Measurements from ENCODE around the gene FARP1. TPM values are rescaled to one million over a fixed set of nuclear protein-coding genes. Genes with fewer than 3 reads are reported as not detected.

FARP1 gene
- total RNA-seq, 1 experiment from 2014 or later: 96.6 TPM

DNA sequence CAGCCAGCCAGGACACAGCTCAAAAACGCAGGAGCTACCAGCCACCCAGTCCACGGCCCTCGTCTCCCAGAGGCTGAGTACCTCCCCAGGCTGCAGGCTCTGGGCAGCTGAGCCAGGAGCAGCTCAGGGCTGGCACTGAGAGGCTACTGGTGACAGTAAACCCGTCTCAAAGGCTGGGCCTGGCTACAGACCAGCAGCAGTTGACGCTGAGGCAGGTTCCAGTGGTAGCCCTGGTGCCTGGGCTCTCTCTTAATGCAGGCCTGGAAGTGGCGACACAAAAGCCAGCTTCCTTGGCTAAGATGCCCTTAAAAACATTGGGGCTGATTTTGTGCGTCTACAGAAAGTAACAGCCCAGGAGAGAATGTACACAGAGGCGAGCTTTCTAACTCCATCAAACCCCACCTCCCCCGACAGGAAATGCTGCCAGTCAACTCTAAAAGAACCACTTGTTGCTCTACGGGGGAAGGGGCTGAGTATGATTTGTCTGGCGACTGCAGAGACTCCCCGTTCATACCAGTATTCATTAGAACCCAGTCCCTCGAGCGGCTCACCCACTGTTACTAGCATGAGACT, 307.7 kb downstream of the FARP1 start (continued):
- TF ChIP-seq EMX1 (CRISPR knock-in tag; IDR thresholded peaks at IDR 0.05) (no peak), ZNF671 (CRISPR knock-in tag; IDR thresholded peaks at IDR 0.05) (no peak), SMAD3 (CRISPR knock-in tag; IDR thresholded peaks at IDR 0.05; ENCODE audit: borderline replicate concordance) (no peak), ZNF232 (CRISPR knock-in tag; IDR thresholded peaks at IDR 0.05) (no peak), RORB (CRISPR knock-in tag; IDR thresholded peaks at IDR 0.05) (no peak), ATF1 (CRISPR knock-in tag; IDR thresholded peaks at IDR 0.05) (no peak)
- TF ChIP-seq, protein P1, sequence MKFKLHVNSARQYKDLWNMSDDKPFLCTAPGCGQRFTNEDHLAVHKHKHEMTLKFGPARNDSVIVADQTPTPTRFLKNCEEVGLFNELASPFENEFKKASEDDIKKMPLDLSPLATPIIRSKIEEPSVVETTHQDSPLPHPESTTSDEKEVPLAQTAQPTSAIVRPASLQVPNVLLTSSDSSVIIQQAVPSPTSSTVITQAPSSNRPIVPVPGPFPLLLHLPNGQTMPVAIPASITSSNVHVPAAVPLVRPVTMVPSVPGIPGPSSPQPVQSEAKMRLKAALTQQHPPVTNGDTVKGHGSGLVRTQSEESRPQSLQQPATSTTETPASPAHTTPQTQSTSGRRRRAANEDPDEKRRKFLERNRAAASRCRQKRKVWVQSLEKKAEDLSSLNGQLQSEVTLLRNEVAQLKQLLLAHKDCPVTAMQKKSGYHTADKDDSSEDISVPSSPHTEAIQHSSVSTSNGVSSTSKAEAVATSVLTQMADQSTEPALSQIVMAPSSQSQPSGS (CRISPR knock-in tag; IDR thresholded peaks at IDR 0.05; ENCODE audit: borderline replicate concordance, low read depth): no peak
- TF ChIP-seq, protein P2, sequence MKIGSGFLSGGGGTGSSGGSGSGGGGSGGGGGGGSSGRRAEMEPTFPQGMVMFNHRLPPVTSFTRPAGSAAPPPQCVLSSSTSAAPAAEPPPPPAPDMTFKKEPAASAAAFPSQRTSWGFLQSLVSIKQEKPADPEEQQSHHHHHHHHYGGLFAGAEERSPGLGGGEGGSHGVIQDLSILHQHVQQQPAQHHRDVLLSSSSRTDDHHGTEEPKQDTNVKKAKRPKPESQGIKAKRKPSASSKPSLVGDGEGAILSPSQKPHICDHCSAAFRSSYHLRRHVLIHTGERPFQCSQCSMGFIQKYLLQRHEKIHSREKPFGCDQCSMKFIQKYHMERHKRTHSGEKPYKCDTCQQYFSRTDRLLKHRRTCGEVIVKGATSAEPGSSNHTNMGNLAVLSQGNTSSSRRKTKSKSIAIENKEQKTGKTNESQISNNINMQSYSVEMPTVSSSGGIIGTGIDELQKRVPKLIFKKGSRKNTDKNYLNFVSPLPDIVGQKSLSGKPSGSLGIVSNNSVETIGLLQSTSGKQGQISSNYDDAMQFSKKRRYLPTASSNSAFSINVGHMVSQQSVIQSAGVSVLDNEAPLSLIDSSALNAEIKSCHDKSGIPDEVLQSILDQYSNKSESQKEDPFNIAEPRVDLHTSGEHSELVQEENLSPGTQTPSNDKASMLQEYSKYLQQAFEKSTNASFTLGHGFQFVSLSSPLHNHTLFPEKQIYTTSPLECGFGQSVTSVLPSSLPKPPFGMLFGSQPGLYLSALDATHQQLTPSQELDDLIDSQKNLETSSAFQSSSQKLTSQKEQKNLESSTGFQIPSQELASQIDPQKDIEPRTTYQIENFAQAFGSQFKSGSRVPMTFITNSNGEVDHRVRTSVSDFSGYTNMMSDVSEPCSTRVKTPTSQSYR (CRISPR knock-in tag; IDR thresholded peaks at IDR 0.05): no peak
- TF ChIP-seq, protein P3, sequence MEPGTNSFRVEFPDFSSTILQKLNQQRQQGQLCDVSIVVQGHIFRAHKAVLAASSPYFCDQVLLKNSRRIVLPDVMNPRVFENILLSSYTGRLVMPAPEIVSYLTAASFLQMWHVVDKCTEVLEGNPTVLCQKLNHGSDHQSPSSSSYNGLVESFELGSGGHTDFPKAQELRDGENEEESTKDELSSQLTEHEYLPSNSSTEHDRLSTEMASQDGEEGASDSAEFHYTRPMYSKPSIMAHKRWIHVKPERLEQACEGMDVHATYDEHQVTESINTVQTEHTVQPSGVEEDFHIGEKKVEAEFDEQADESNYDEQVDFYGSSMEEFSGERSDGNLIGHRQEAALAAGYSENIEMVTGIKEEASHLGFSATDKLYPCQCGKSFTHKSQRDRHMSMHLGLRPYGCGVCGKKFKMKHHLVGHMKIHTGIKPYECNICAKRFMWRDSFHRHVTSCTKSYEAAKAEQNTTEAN (CRISPR knock-in tag; IDR thresholded peaks at IDR 0.05): no peak

DNA sequence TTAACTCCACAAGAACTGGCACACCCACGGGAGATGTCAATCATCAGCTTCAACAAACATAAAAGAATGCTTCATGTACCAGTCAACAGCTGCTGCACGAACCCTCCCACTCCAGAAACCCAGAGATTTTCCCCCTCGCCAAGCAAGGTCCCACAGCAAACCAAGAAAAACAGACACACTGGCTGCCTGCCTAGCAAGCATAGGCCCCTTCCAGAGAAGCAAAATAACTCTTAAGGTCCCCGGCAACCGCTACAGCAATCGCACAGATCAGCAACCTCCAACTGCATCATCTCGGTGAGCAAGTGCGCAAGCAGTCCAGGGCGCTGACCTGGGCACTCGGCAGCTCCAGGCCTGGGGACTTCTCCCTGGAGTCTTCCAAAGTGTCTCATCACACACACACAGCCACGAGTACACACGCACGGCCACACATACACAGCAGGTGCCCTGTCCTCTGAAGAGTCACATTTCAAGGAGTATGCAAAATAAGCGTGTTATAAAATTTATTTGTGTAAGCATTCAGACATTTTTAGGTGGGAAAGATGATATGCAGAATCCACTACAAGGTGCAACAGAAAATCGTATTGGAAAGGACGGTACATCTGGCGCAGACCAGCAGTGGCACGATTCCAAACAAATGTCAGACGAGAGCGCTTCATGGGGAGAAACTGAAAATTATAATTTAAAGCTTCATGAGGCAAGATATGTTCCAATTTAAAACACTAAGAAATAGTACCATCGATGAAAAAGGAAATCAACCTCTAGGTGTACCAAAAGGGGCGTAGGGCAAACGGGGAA, 309.0 kb downstream of the FARP1 start:
- TF ChIP-seq ZNF317 (CRISPR knock-in tag; IDR thresholded peaks at IDR 0.05; ENCODE audit: borderline replicate concordance, low read depth): no peak
- TF ChIP-seq ELF4 (CRISPR knock-in tag; IDR thresholded peaks at IDR 0.05; ENCODE audit: low read depth): no peak
- TF ChIP-seq ZNF671 (CRISPR knock-in tag; IDR thresholded peaks at IDR 0.05): no peak
- TF ChIP-seq, protein P4, sequence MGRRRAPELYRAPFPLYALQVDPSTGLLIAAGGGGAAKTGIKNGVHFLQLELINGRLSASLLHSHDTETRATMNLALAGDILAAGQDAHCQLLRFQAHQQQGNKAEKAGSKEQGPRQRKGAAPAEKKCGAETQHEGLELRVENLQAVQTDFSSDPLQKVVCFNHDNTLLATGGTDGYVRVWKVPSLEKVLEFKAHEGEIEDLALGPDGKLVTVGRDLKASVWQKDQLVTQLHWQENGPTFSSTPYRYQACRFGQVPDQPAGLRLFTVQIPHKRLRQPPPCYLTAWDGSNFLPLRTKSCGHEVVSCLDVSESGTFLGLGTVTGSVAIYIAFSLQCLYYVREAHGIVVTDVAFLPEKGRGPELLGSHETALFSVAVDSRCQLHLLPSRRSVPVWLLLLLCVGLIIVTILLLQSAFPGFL (CRISPR knock-in tag; IDR thresholded peaks at IDR 0.05; ENCODE audit: borderline replicate concordance): no peak
- TF ChIP-seq, protein P5, sequence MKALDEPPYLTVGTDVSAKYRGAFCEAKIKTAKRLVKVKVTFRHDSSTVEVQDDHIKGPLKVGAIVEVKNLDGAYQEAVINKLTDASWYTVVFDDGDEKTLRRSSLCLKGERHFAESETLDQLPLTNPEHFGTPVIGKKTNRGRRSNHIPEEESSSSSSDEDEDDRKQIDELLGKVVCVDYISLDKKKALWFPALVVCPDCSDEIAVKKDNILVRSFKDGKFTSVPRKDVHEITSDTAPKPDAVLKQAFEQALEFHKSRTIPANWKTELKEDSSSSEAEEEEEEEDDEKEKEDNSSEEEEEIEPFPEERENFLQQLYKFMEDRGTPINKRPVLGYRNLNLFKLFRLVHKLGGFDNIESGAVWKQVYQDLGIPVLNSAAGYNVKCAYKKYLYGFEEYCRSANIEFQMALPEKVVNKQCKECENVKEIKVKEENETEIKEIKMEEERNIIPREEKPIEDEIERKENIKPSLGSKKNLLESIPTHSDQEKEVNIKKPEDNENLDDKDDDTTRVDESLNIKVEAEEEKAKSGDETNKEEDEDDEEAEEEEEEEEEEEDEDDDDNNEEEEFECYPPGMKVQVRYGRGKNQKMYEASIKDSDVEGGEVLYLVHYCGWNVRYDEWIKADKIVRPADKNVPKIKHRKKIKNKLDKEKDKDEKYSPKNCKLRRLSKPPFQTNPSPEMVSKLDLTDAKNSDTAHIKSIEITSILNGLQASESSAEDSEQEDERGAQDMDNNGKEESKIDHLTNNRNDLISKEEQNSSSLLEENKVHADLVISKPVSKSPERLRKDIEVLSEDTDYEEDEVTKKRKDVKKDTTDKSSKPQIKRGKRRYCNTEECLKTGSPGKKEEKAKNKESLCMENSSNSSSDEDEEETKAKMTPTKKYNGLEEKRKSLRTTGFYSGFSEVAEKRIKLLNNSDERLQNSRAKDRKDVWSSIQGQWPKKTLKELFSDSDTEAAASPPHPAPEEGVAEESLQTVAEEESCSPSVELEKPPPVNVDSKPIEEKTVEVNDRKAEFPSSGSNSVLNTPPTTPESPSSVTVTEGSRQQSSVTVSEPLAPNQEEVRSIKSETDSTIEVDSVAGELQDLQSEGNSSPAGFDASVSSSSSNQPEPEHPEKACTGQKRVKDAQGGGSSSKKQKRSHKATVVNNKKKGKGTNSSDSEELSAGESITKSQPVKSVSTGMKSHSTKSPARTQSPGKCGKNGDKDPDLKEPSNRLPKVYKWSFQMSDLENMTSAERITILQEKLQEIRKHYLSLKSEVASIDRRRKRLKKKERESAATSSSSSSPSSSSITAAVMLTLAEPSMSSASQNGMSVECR (CRISPR knock-in tag; IDR thresholded peaks at IDR 0.05; ENCODE audit: borderline replicate concordance): no peak
- Mint-ChIP-seq H3K9me3 (no peaks in the 10 kb centered on the region), H3K27ac (peak overlapping the region; percentile 28), H3K27me3 (ENCODE audit: low read depth) (no peaks in the 10 kb centered on the region), H3K4me1 (peaks cover 28% of the 10 kb centered on the region), H3K4me3 (no peak overlapping the region), H3K36me3 (peaks cover 55% of the 10 kb centered on the region)
- ATAC-seq: no peak
- DNase-seq (ENCODE audit: low spot score): no peak
- ChIA-PET CTCF (interaction anchor here (0.6 to 2.7 kb wide), 7 partner anchors 15 to 418 kb away, joined by 3 to 15 read pairs (median 6); no protein-coding TSS in a partner anchor), POLR2A (no interaction called here)

Data from WTC11 (cell line).